HG03060 (cell line): Measurements from ENCODE around the gene KRT82.

Experiments
- ATAC-seq: cut with Tn5 transposase; IDR thresholded peaks from one replicate; pipeline ENCODE4 v1.9.1; 2021; ENCODE audit warnings: low read depth, moderate number of reproducible peaks; ENCODE audit not compliant: unreplicated experiment

KRT82 gene

GRCh38 chr12:52364061-52364460, 42.1 kb downstream of the KRT82 start:
- ATAC-seq, result no peak

DNA sequence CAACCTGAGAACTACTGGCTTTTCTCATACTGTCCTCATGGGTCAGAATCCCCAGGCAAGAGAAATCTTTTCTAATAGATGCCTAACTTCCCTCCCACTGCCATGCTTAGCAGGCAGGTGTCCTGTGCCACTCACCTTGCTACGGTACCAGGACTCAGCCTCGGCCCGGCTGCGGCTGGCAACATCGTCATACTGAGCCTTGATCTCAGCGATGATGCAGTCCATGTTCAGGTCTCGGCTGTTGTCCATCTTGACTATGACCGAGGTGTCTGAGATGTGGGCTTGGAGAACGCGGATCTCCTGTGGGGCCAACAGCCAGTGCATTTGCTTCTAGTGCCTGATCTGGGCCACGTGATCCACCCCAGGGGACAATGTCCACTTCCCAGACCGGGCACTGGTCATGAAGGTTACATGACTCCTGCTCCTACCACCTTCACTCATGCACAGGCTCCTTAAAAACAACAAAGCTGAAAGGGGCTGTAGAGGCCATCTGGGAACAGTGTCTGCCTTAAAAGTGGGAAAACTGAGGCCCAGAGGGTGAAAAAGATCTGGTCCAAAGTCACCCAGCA, 42.9 kb downstream of the KRT82 start:
- ATAC-seq, result no peak

GRCh38 chr12:52362118-52362726, 43.9 kb downstream of the KRT82 start:
- no peak for ATAC-seq

- ATAC-seq, result no peak
Measured at GRCh38 chr12:52361553-52361952, 44.6 kb downstream of the KRT82 start.

DNA sequence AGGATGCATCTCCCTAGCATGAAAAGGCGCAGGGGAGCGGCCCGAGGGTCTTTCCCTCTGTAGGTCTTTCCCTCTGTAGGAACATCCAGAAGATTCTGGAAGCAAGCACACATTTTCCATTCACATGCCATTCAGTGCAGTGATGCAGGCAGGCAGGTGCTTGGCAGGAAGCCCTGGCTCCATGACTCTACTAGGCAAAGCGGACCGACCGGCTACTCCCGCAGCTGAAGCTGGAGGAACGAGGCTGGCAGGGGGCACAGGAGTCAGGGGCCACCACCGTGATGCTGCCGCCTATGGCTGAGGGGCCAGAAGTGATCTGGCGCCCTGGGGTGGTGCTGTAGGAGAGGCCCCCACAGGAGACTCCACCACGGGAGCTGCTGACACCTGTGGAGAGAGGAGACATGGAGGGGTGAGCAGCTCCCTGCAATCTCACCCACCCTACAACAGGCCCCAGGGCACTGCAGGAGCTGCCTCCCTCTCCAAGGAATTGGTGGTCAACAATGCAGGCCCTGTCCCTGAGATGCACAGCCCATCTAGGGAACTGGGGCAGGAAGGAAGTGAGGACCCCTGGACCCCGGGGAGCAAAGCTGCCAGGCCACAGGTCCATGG, 45.4 kb downstream of the KRT82 start:
- no peak for ATAC-seq

GRCh38 chr12:52360106-52360662, 46.0 kb downstream of the KRT82 start:
- ATAC-seq, result no peak

DNA sequence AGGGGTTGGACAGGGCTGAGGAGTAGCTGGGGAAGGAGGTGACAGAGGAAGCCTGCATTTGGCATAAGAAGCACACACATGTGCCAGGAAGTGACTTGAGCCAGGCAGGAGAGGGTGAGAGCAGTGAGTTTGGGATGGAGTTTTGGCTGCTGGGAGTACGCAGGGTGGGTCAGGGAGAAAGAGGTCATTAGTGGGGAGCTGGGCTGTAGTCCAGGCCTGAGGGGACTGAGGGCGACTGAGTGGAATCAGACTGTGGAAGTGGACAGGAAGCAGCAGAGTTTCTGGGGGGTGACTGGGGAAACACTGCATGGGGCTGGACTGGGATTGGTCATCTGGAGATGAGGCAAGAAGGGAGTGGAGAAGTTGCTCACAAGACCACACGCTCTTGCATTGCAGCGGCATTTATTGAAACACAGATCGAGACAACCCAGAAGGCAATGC, 46.5 kb downstream of the KRT82 start:
- no peak for ATAC-seq

- ATAC-seq, result peak; percentile 54
Measured at GRCh38 chr12:52358575-52359350, 47.4 kb downstream of the KRT82 start.

DNA sequence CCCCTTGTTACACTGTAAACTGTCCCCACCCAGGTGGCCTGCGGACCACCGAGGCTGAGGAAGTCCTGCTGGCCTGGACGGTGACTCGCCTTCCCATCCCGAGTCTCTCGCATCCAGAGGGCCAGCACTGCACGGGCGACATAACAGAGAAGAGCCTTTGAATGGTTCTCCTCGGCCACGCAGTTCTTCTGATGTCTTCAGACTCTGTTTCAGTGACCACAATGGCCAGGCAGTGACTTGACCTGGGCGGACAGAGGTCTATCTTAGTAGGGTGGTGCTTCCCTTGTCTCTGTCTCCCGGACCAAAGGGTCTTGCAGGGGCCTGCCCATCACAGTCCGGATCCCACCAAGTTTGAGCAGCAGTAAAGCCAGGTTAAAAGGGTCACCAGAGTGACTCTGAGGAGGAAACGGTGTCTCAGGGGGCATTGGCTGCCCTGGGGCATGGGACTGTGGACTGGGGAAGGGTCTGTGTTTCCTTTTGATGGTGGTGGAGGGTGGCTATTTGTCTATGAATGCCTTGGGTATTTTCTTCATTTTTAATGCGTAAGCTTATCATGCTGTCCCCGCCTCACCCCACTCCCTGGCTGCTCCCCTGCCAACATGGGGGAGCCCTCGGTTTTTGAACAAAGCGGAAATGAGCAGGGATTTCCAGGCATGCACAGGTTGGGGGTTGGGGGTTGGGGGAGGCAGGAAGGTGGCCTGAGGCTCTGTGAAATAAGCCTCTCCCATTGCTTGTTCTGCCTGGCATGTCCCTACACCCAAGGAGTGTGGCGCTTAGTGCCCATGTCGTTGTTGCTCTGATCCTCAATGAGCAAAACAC, 49.2 kb downstream of the KRT82 start:
- ATAC-seq, result no peak

DNA sequence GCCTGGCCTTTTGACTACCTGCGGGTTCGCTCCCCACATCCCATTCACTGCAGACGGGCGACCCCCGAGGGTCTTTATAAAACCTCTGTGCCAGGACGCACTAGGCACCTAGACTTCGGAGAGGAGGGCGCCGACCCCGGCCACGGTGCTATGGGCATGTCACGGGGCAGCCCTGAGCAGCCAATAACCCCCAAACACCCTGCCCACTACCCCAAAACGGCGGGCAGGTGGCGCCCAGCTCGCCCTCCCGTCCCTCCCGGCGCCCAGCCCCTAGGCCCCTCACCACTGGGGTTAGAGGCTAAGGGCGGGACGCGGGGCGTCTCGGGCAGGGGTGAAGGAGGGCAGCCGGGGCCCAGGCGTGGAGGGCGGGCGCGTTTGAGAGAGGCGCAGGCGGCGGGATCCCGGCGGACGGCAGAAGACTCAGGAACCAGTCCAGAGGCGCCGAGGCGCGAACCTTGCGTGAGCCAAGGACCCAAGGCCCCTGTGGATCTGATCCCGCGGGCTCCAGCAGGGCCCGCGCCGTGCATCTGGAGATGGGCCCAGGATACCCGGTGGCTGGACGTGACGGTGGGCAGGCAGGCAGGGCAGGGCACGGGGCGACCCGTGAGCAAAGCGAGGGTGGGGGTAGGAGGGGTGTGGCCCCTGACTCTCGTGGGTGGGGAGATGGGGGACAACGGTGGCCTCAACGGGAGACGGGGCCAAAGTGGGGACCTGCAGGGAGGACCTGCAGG, 49.9 kb downstream of the KRT82 start:
- no peak for ATAC-seq

DNA sequence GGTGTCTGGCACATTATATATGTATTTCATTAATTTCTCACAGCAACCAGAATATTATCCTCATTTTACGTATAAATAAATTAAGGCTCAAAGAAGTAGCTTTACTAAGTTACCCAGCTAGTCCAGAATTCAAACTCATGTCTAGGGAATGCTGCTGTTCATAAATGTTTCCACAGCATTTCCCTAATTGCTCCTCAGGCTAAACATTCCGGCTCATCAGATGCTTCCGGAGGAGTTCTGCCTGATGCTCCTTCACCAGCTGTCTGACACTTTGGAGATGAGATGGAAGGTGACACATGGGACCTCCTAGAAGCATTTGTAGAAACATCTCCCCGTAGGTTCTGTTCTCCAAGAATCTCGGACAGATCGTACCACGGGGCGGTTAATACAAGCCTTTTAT, 51.0 kb downstream of the KRT82 start:
- ATAC-seq, result no peak

DNA sequence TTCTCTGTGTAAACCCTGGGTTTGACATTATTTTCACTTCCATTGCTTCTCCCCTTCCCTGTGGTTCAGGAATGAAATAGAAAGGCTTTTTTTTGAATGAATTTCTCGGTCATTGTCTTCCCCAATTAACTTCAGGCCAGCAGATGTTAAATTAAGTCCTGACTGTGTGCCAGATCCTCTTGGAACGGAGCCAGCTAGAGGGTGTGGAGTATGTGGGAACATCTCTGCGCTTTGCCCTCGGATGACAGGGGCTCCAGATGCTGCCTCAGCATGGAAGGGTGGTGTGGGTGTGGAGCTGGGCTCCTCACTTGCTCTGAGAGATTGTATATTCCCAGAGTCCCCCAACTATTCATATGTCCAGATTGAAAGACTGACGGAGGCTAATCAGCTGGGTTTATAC, 51.9 kb downstream of the KRT82 start:
- no peak for ATAC-seq

- ATAC-seq, result no peak
Measured at GRCh38 chr12:52353766-52354165, 52.4 kb downstream of the KRT82 start.

DNA sequence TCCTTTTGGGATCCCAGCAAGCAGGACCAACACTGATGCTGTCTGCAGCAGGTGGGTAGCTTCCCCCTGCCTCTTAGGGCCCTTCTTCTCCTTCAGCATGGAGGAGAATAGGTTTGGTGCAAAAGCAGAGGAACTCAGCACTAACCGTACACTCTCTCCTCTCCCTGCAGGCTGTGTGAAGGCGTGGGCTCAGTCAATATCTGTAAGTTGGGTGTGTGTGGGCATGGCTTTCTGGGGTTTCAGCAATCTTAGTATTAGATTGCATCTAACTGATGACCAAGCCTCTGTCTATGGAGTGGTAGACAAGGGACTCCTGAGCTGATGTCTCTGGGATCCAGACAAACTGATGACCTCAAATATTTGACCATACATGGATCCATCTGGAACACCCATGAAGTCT, 53.2 kb downstream of the KRT82 start:
- ATAC-seq, result no peak

GRCh38 chr12:52351196-52352059, 54.7 kb downstream of the KRT82 start:
- no peak for ATAC-seq

DNA sequence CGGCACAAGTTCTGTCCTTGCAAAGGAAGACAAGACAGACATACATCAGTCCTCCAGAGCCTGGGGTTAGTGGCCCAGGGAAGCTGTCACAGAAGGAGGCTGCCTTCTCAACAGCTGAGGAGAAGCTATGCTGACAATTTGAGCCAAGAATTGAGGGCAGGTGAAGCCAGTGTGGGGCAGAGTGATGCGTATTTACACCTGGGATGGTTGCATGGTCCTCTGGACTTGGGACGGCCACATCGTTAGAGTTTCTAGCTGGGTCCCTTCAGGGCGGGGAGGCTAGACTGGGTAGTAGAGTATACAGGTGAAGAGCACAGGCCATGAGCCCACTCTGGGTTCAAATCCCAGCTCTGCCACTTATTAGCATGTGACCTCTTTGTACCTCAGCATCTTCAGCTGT, 55.3 kb downstream of the KRT82 start:
- ATAC-seq, result no peak

GRCh38 chr12:52350021-52350620, 56.0 kb downstream of the KRT82 start:
- no peak for ATAC-seq

- no peak for ATAC-seq
Measured at GRCh38 chr12:52349196-52349595, 56.9 kb downstream of the KRT82 start.
